ENCODE measurements around the gene SLC2A10. TPM values are rescaled to one million over a fixed set of nuclear protein-coding genes. Genes with fewer than 3 reads are reported as not detected.

The SLC2A10 gene
- total RNA-seq, 1 donor = under 0.01 TPM

GRCh38 chr20:46755483-46756413, 46.3 kb downstream of the SLC2A10 start:
- Histone ChIP-seq H3K9me3 (ENCODE audit: low read depth, low read length) (no peaks in the 10 kb centered on the region), H3K4me3 (ENCODE audit: low read length) (no peak overlapping the region), H3K4me1 (ENCODE audit: insufficient read depth, low read length) (no peaks in the 10 kb centered on the region), H3K27me3 (ENCODE audit: insufficient read depth, low read length) (no peaks in the 10 kb centered on the region)

GRCh38 chr20:46756419-46756818, 47.0 kb downstream of the SLC2A10 start:
- Histone ChIP-seq H3K9me3 (ENCODE audit: low read depth, low read length) (no peaks in the 10 kb centered on the region), H3K4me1 (ENCODE audit: insufficient read depth, low read length) (no peaks in the 10 kb centered on the region), H3K27me3 (ENCODE audit: insufficient read depth, low read length) (no peaks in the 10 kb centered on the region), H3K4me3 (ENCODE audit: low read length) (no peak overlapping the region)

GRCh38 chr20:46757135-46757534, 47.7 kb downstream of the SLC2A10 start:
- no peak overlapping the region for H3K4me3 ChIP-seq (ENCODE audit: low read length)
- no peaks in the 10 kb centered on the region for H3K9me3 ChIP-seq (ENCODE audit: low read depth, low read length)
- H3K27me3 ChIP-seq (ENCODE audit: insufficient read depth, low read length) = no peaks in the 10 kb centered on the region
- H3K4me1 ChIP-seq (ENCODE audit: insufficient read depth, low read length) = no peaks in the 10 kb centered on the region

GRCh38 chr20:46757754-46758678, 48.6 kb downstream of the SLC2A10 start:
- Histone ChIP-seq H3K4me1 (ENCODE audit: insufficient read depth, low read length) (no peaks in the 10 kb centered on the region), H3K27me3 (ENCODE audit: insufficient read depth, low read length) (no peaks in the 10 kb centered on the region), H3K9me3 (ENCODE audit: low read depth, low read length) (no peaks in the 10 kb centered on the region), H3K4me3 (ENCODE audit: low read length) (no peak overlapping the region)

- Histone ChIP-seq H3K4me1 (ENCODE audit: insufficient read depth, low read length) (no peaks in the 10 kb centered on the region), H3K4me3 (ENCODE audit: low read length) (no peak overlapping the region), H3K27me3 (ENCODE audit: insufficient read depth, low read length) (no peaks in the 10 kb centered on the region), H3K9me3 (ENCODE audit: low read depth, low read length) (no peaks in the 10 kb centered on the region)
Observed at GRCh38 chr20:46758929-46759669, 49.6 kb downstream of the SLC2A10 start.

- Histone ChIP-seq H3K27me3 (ENCODE audit: insufficient read depth, low read length) (no peaks in the 10 kb centered on the region), H3K4me3 (ENCODE audit: low read length) (no peak overlapping the region), H3K4me1 (ENCODE audit: insufficient read depth, low read length) (no peaks in the 10 kb centered on the region), H3K9me3 (ENCODE audit: low read depth, low read length) (no peaks in the 10 kb centered on the region)
Observed at GRCh38 chr20:46761566-46761965, 52.1 kb downstream of the SLC2A10 start.

GRCh38 chr20:46764068-46764467, 54.6 kb downstream of the SLC2A10 start:
- Histone ChIP-seq H3K4me3 (ENCODE audit: low read length) (no peak overlapping the region), H3K27me3 (ENCODE audit: insufficient read depth, low read length) (no peaks in the 10 kb centered on the region), H3K9me3 (ENCODE audit: low read depth, low read length) (no peaks in the 10 kb centered on the region), H3K4me1 (ENCODE audit: insufficient read depth, low read length) (no peaks in the 10 kb centered on the region)

GRCh38 chr20:46765506-46766120, 56.2 kb downstream of the SLC2A10 start:
- no peaks in the 10 kb centered on the region for H3K9me3 ChIP-seq (ENCODE audit: low read depth, low read length)
- H3K4me3 ChIP-seq (ENCODE audit: low read length) = no peak overlapping the region
- no peaks in the 10 kb centered on the region for H3K27me3 ChIP-seq (ENCODE audit: insufficient read depth, low read length)
- H3K4me1 ChIP-seq (ENCODE audit: insufficient read depth, low read length) = no peaks in the 10 kb centered on the region

GRCh38 chr20:46767127-46767761, 57.8 kb downstream of the SLC2A10 start:
- Histone ChIP-seq H3K27me3 (ENCODE audit: insufficient read depth, low read length) (no peaks in the 10 kb centered on the region), H3K9me3 (ENCODE audit: low read depth, low read length) (no peaks in the 10 kb centered on the region), H3K4me1 (ENCODE audit: insufficient read depth, low read length) (no peaks in the 10 kb centered on the region), H3K4me3 (ENCODE audit: low read length) (no peak overlapping the region)

GRCh38 chr20:46770330-46771194, 61.1 kb downstream of the SLC2A10 start:
- Histone ChIP-seq H3K27me3 (ENCODE audit: insufficient read depth, low read length) (no peaks in the 10 kb centered on the region), H3K4me1 (ENCODE audit: insufficient read depth, low read length) (no peaks in the 10 kb centered on the region), H3K9me3 (ENCODE audit: low read depth, low read length) (no peaks in the 10 kb centered on the region), H3K4me3 (ENCODE audit: low read length) (no peak overlapping the region)

GRCh38 chr20:46771195-46771588, 61.7 kb downstream of the SLC2A10 start:
- no peaks in the 10 kb centered on the region for H3K4me1 ChIP-seq (ENCODE audit: insufficient read depth, low read length)

GRCh38 chr20:46772901-46773300, 63.5 kb downstream of the SLC2A10 start:
- H3K4me1 ChIP-seq (ENCODE audit: insufficient read depth, low read length) = no peaks in the 10 kb centered on the region
- no peak overlapping the region for H3K4me3 ChIP-seq (ENCODE audit: low read length)
- H3K9me3 ChIP-seq (ENCODE audit: low read depth, low read length) = no peaks in the 10 kb centered on the region
- H3K27me3 ChIP-seq (ENCODE audit: insufficient read depth, low read length) = no peaks in the 10 kb centered on the region

More at GRCh38 chr20:46771195-46771588, 61.7 kb downstream of the SLC2A10 start:
- Histone ChIP-seq H3K9me3 (ENCODE audit: low read depth, low read length) (no peaks in the 10 kb centered on the region), H3K4me3 (ENCODE audit: low read length) (no peak overlapping the region), H3K27me3 (ENCODE audit: insufficient read depth, low read length) (no peaks in the 10 kb centered on the region)

- Histone ChIP-seq H3K27me3 (ENCODE audit: insufficient read depth, low read length) (no peaks in the 10 kb centered on the region), H3K4me1 (ENCODE audit: insufficient read depth, low read length) (no peaks in the 10 kb centered on the region), H3K4me3 (ENCODE audit: low read length) (no peak overlapping the region), H3K9me3 (ENCODE audit: low read depth, low read length) (no peaks in the 10 kb centered on the region)
Observed at GRCh38 chr20:46773680-46774079, 64.2 kb downstream of the SLC2A10 start.

All from mononuclear cell (primary cell).